ENCODE measurements around the gene ZGPAT. TPM values are rescaled to one million over a fixed set of nuclear protein-coding genes. Genes with fewer than 3 reads are reported as not detected.

The ZGPAT gene
- total and polyA plus RNA-seq, 2 of the 4 experiments (the other 2 are of a cell fraction), result 13.4 to 20.2 TPM

DNA sequence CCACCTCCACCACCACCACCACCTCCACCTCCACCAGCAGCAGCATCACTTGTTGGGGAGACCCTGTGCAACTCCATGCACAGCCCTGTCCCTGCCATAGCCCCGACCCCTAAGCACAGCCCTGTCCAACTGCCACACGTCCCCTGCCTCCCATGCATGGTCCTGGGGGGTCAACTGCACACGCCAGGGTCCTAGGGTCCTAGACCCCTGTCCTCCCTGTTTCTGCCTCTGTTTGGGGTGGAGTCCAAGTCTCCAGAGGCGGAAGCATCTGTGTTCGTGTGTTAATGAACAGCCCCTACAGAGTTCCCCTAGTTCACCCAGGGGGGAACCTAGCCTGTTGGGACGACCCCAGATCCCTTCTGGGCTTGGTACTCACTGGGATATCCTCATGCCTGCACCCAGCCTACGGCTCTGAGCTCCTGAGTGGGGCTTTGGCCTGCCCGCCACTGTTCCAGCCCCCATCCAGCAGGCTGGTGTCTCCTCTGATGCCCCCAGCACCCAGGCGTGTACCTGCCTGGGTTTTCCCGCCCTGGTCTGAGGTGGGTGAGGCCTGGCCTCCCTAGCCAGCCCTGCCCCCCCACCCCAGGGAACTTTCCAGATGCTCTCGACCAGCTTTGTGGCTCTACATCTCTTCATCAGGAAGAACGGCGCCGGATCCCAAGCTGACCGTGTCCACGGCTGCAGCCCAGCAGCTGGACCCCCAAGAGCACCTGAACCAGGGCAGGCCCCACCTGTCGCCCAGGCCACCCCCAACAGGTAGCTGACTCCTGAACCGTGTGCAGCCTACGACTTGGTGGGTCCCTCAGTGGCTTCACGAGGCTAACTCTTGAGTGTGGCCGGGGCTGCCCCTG lies 13.9 kb upstream of the ZGPAT start (continued):
- no peak for TF ChIP-seq CHD1 (IDR thresholded peaks at IDR 0.05; ENCODE audit: low read depth, low read length)

DNA sequence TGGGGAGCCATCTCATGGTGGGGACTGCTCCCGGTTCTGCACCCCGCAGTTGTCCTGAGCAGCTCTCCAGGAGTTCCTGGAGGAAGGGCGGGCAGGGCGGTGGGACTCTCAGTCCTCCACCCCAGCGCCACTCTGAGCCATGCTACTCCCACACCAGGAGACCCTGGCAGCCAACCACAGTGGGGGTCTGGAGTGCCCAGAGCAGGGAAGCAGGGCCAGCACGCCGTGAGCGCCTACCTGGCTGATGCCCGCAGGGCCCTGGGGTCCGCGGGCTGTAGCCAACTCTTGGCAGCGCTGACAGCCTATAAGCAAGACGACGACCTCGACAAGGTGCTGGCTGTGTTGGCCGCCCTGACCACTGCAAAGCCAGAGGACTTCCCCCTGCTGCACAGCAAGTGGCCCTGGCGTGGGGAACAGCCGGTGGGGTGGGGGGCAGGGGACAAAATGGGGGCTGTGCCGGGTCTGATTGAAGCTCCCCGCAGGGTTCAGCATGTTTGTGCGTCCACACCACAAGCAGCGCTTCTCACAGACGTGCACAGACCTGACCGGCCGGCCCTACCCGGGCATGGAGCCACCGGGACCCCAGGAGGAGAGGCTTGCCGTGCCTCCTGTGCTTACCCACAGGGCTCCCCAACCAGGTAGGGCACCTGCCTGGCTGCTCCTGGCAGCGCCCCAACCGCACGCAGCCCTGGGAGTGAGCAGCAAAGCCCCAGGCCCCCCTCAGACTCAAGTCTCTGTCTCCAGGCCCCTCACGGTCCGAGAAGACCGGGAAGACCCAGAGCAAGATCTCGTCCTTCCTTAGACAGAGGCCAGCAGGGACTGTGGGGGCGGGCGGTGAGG lies 13.0 kb upstream of the ZGPAT start:
- no peak for DNase-seq
- peak overlapping the region; percentile 72 for H2AK9ac ChIP-seq (replicated peaks; ENCODE audit: low read depth, low read length, poor library complexity)
- H3K9me1 ChIP-seq (ENCODE audit: insufficient read depth, low read length), result no peaks in the 10 kb centered on the region
- no peak overlapping the region for H3K9ac ChIP-seq (ENCODE audit: low read depth, low read length)
- in situ Hi-C loops (cut with MboI; ENCODE audit: low sequenced_read_pairs), result no loop called here
- BruUV-seq (replicated peaks), result no TSS peak
- no peak overlapping the region for H2AFZ ChIP-seq (replicated peaks; ENCODE audit: low read length, poor library complexity)
- peaks cover 11 to 32% of the 10 kb centered on the region in 2 experiments; a peak in 3 of 4 replicates for H3K79me1 ChIP-seq (ENCODE audit: low read depth in 1 of 2, low read length in 2 of 2)
- intact Hi-C loops (cut with micrococcal nuclease), result no loop called here
- H3K27me3 ChIP-seq (ENCODE audit: control insufficient read depth, insufficient read depth, low read length), result no peaks in the 10 kb centered on the region
- H3K56ac ChIP-seq (ENCODE audit: extremely low read depth, insufficient read depth, low read length), result no peak overlapping the region
- H3K27ac ChIP-seq (ENCODE audit: insufficient read depth, low read length), result no peak overlapping the region
- no peak overlapping the region for H3K4ac ChIP-seq (ENCODE audit: low read depth, low read length)
- H3K4me1 ChIP-seq (ENCODE audit: control insufficient read depth, insufficient read depth, low read length), result peaks cover 21% of the 10 kb centered on the region
- no peak overlapping the region for H2BK15ac ChIP-seq (ENCODE audit: low read depth, low read length)
- dilution Hi-C loops (cut with HindIII; ENCODE audit: low sequenced_read_pairs, unreplicated experiment), result no loop called here
- H3K14ac ChIP-seq (replicated peaks; ENCODE audit: low read depth, low read length), result no peak overlapping the region
- ATAC-seq (ENCODE audit: low read depth), result no peak
- no peak overlapping the region for H3K18ac ChIP-seq (ENCODE audit: low read depth, low read length)
- TF ChIP-seq MAFK (IDR thresholded peaks at IDR 0.05; ENCODE audit: low read depth, low read length) (no peak), RFX5 (IDR thresholded peaks at IDR 0.05; ENCODE audit: low read depth, low read length) (no peak), MXI1 (IDR thresholded peaks at IDR 0.05; ENCODE audit: borderline replicate concordance, low read depth, low read length) (no peak), POLR2A (IDR thresholded peaks at IDR 0.05; ENCODE audit: low read depth, low read length) (no peak), NFE2L2 (IDR thresholded peaks at IDR 0.05; ENCODE audit: low read depth, low read length) (no peak), SMC3 (IDR thresholded peaks at IDR 0.05; ENCODE audit: low read depth, low read length) (no peak), BHLHE40 (IDR thresholded peaks at IDR 0.05; ENCODE audit: low read depth, low read length) (no peak), RCOR1 (IDR thresholded peaks at IDR 0.05; ENCODE audit: insufficient replicate concordance, low read length) (no peak)
- TF ChIP-seq, protein P1, sequence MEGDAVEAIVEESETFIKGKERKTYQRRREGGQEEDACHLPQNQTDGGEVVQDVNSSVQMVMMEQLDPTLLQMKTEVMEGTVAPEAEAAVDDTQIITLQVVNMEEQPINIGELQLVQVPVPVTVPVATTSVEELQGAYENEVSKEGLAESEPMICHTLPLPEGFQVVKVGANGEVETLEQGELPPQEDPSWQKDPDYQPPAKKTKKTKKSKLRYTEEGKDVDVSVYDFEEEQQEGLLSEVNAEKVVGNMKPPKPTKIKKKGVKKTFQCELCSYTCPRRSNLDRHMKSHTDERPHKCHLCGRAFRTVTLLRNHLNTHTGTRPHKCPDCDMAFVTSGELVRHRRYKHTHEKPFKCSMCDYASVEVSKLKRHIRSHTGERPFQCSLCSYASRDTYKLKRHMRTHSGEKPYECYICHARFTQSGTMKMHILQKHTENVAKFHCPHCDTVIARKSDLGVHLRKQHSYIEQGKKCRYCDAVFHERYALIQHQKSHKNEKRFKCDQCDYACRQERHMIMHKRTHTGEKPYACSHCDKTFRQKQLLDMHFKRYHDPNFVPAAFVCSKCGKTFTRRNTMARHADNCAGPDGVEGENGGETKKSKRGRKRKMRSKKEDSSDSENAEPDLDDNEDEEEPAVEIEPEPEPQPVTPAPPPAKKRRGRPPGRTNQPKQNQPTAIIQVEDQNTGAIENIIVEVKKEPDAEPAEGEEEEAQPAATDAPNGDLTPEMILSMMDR (conservative IDR thresholded peaks at IDR 0.05; ENCODE audit: low read depth, low read length), result no peak
- TF ChIP-seq, protein P2, sequence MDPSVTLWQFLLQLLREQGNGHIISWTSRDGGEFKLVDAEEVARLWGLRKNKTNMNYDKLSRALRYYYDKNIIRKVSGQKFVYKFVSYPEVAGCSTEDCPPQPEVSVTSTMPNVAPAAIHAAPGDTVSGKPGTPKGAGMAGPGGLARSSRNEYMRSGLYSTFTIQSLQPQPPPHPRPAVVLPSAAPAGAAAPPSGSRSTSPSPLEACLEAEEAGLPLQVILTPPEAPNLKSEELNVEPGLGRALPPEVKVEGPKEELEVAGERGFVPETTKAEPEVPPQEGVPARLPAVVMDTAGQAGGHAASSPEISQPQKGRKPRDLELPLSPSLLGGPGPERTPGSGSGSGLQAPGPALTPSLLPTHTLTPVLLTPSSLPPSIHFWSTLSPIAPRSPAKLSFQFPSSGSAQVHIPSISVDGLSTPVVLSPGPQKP (IDR thresholded peaks at IDR 0.05; ENCODE audit: borderline replicate concordance, low read depth, low read length), result no peak
- H3K4me3 ChIP-seq (ENCODE audit: insufficient read depth, low read depth, low read length), result no peak overlapping the region
- POLR2A ChIA-PET (ENCODE audit: unreplicated experiment), result interaction anchor here (1.2 kb wide), 1 partner anchor 13 kb away, joined by 4 read pairs; the partner anchor contains the start of genes ARFRP1 and ZGPAT
- H4K8ac ChIP-seq (ENCODE audit: low read depth in 2 of 2, low read length in 2 of 2), result no peak overlapping the region
- H4K5ac ChIP-seq (ENCODE audit: low read depth, low read length), result no peak overlapping the region
- no peak overlapping the region for H2BK20ac ChIP-seq (ENCODE audit: low read depth, low read length)
- no peak overlapping the region for H3K23ac ChIP-seq (ENCODE audit: low read depth, low read length)
- H4K20me1 ChIP-seq (ENCODE audit: insufficient read depth, low read length), result no peaks in the 10 kb centered on the region
- no peaks in the 10 kb centered on the region for H3K9me3 ChIP-seq (ENCODE audit: control insufficient read depth, insufficient read depth, low read length)
- 96% methylated on average over 11 of the region's 37 CpGs; no CpG with 5 or more reads in 1 of the 2 experiments for WGBS, 2 experiments (ENCODE audit: extremely low coverage in 2 of 2, insufficient read length in 1 of 2)
- peaks cover 13% of the 10 kb centered on the region; the same call in 1 of the 2 replicates for H3K36me3 ChIP-seq (ENCODE audit: control insufficient read depth, insufficient read depth, low read length)
- CTCF ChIA-PET, result no interaction called here
- no peak overlapping the region for H2BK5ac ChIP-seq (ENCODE audit: low read depth, low read length, poor library complexity, severe bottlenecking)
- H2BK120ac ChIP-seq (ENCODE audit: low read depth, low read length), result no peak overlapping the region
- no peak overlapping the region for H2AK5ac ChIP-seq (ENCODE audit: low read depth, low read length)
- no peak overlapping the region for H4K91ac ChIP-seq (ENCODE audit: insufficient read depth, low read depth, low read length)
- no peak overlapping the region for H3K4me2 ChIP-seq (ENCODE audit: low read depth, low read length)

Data from IMR-90 (cell line).